AG04450 (cell line): ENCODE measurements around the gene ECE1. TPM values are rescaled to one million over a fixed set of nuclear protein-coding genes. Genes with fewer than 3 reads are reported as not detected.

ENCODE experiments used
- CTCF ChIA-PET: fragments of 300-600, 350-600 bp; formaldehyde crosslinking; extraction: SDS; loops from one replicate; lab custom pipeline; 2022; ENCODE audit warnings: antibody characterized with exemption, inconsistent platforms; lab: Charles Lee
- POLR2A ChIA-PET: fragments of 350-600 bp; formaldehyde crosslinking; extraction: SDS; loops from one replicate; lab custom pipeline; 2021; ENCODE audit warnings: antibody characterized with exemption, inconsistent platforms; lab: Yijun Ruan, JAX
- DNase-seq: peaks from one replicate; pipeline ENCODE4 v3.0.0-alpha.2; 2011; ENCODE audit warnings: low read depth, low spot score
- H3K27ac ChIP-seq: one replicate; pipeline ENCODE4 v1.5.1; 2012; ENCODE audit warnings: low read depth, low read length, control low read depth
- H3K27me3 ChIP-seq: one replicate; pipeline ENCODE4 v1.6.0; 2012; ENCODE audit warnings: low read length; ENCODE audit not compliant: control insufficient read depth, insufficient read depth
- H3K4me3 ChIP-seq: 2 replicates; pipeline ENCODE4 v1.5.1; 2011; ENCODE audit warnings: mild to moderate bottlenecking, low read depth, low read length, control low read depth
- H3K9me3 ChIP-seq: 2 replicates; pipeline ENCODE4 v1.5.1; 2012; ENCODE audit warnings: low read length; ENCODE audit not compliant: control insufficient read depth, insufficient read depth
- CTCF ChIP-seq: IDR thresholded peaks from 2 replicates; pipeline ENCODE4 v1.5.1; 2011; ENCODE audit warnings: low read depth, low read length, control low read depth, inconsistent platforms
- polyA plus RNA-seq: library from polyadenylated mRNA; depleted of rRNA; stranded (reverse); fragments of >200 nt; gene quantifications from 2 replicates; pipeline ENCODE4 v1.2.3, GENCODE V29; 2011

Gene ECE1
- polyA plus RNA-seq, 1 experiment: 161 TPM

- H3K27me3 ChIP-seq: no peaks in the 10 kb centered on the region
- H3K4me3 ChIP-seq: no peak overlapping the region
- no peak overlapping the region for H3K27ac ChIP-seq
- TF ChIP-seq CTCF: no peak
- POLR2A ChIA-PET: interaction anchor here (1.0 kb wide), 1 partner anchor 80 kb away, joined by 3 read pairs; no protein-coding TSS in a partner anchor
- no peaks in the 10 kb centered on the region for H3K9me3 ChIP-seq
- CTCF ChIA-PET: no interaction called here
- no peak for DNase-seq
Measured at GRCh38 chr1:21264898-21265297, 25.4 kb downstream of the ECE1 start.

GRCh38 chr1:21263653-21264225, 26.5 kb downstream of the ECE1 start:
- Histone ChIP-seq H3K4me3 (no peak overlapping the region), H3K9me3 (no peaks in the 10 kb centered on the region), H3K27me3 (no peaks in the 10 kb centered on the region), H3K27ac (peak overlapping the region; percentile 57)
- CTCF ChIA-PET: no interaction called here
- no peak for DNase-seq
- no peak for TF ChIP-seq CTCF
- POLR2A ChIA-PET: interaction anchor here (1.0 kb wide), 1 partner anchor 81 kb away, joined by 3 read pairs; no protein-coding TSS in a partner anchor

GRCh38 chr1:21263052-21263429, 27.2 kb downstream of the ECE1 start:
- TF ChIP-seq CTCF: no peak
- no peaks in the 10 kb centered on the region for H3K27me3 ChIP-seq
- ChIA-PET POLR2A (no interaction called here), CTCF (interaction anchor here (0.5 to 12.7 kb wide), 2 partner anchors 19 to 104 kb away, joined by 4 to 283 read pairs; no protein-coding TSS in a partner anchor)
- no peak for DNase-seq
- H3K9me3 ChIP-seq: no peaks in the 10 kb centered on the region
- peak overlapping the region; percentile 97 for H3K27ac ChIP-seq
- no peak overlapping the region for H3K4me3 ChIP-seq

- TF ChIP-seq CTCF: no peak
Measured at GRCh38 chr1:21262293-21263051, 27.8 kb downstream of the ECE1 start.

More at GRCh38 chr1:21262293-21263051, 27.8 kb downstream of the ECE1 start:
- peak; percentile 70 for DNase-seq
- CTCF ChIA-PET: interaction anchor here (0.7 to 12.7 kb wide), 5 partner anchors 8 to 566 kb away, joined by 3 to 283 read pairs (median 3); no protein-coding TSS in a partner anchor
- Histone ChIP-seq H3K27me3 (no peaks in the 10 kb centered on the region), H3K9me3 (no peaks in the 10 kb centered on the region), H3K4me3 (no peak overlapping the region), H3K27ac (peak overlapping the region; percentile 97)
- POLR2A ChIA-PET: interaction anchor here (0.6 to 1.1 kb wide), 4 partner anchors 23 to 83 kb away, joined by 3 to 10 read pairs (median 4); no protein-coding TSS in a partner anchor
